ENCODE measurements around the gene GRIK5.

Gene GRIK5

GRCh38 chr19:42093926-42094325 lies 23.9 kb upstream of the GRIK5 start:
- DNase-seq (ENCODE audit: low read depth): no peak

DNA sequence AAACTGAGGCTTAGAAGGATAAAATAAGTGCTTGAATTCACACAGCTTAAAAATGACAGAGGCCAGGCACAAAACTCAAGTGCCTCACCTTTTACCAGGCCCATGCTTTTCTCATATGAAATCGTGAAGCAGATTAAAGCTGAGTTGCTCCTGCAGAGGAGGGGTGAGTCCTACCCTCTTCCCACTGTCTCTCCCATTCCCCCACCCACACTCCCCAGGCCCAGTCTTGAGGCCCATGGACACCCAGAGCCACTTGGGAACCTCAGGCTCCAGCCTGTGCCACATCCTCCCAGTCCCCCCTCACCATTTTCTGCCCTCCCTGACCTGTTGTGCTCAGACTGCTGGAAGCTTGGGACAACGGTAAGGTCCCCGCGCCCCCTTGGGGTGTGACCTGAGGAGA lies 23.5 kb upstream of the GRIK5 start:
- no peak for DNase-seq (ENCODE audit: low read depth)

DNA sequence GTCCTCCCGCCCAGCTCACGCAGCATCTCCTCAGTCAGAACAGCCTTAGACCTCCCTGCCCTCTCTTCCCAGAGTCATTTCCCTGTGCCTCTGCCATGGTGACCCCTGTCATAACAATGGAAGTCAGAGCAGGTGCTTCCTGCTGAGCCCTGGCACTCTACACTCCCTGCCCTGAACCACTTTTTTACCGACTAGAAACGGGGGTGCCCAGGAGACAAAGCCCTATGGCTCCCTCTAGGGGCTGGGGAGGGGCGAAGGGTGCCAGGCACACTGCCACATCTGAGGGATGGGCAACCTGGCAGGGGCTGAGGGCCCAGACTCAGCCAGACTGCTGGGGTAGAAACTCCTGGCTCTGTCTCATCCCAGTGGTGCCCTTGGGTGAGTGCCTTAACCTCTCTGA lies 22.3 kb upstream of the GRIK5 start:
- DNase-seq (ENCODE audit: low read depth): no peak

- no peak for DNase-seq (ENCODE audit: low read depth)
Measured at GRCh38 chr19:42091742-42092141, 21.7 kb upstream of the GRIK5 start.

DNA sequence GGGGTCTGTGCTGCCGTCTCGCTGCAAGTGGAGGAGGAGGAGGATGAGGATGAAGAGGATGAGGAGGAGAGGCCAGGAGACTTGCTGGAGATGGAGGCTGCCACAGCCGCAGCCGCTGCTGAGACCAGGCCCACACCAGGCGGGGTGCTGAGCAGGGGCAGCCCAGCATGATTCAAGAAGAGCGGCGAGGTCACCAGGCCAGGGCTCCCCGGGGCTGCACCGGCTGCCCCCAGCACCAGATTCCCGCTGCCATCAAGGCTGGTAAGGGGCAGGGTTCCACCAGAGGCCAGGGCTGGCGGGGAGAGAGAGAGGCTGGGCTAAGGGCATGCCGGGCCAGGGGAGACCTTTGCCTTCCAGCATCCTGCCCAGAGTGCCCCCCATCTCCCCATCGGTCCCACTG lies 21.3 kb upstream of the GRIK5 start:
- no peak for DNase-seq (ENCODE audit: low read depth)

- DNase-seq (ENCODE audit: low read depth): no peak
Measured at GRCh38 chr19:42090672-42091071, 20.7 kb upstream of the GRIK5 start.

- no peak for DNase-seq (ENCODE audit: low read depth)
Measured at GRCh38 chr19:42089772-42090171, 19.8 kb upstream of the GRIK5 start.

DNA sequence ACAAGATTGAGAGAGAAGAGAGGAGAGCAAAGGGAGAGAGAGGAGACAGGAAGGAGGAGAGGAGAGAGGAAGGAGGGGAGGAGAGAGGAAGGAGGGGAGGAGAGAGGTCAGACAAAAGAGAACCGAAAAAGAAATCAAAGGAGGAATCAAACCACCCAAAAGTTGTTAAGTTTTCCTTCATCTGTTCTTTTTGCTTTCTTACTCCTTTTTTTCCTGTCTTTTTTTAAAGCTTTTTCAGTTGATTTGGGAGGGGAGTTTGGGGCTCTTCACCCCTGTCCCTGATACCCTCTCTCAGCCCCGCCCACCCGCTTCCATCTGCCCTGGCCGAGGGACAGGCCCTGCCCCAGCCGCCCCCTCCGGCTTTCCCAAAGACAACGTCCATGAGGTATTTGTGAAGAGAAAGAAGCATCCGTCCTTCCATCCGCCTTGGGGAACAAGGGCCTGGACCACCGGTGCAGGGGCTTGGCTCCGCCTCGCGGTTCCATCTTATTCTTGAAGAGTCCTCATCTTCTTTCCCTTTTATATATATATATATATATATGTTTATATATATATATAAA lies 19.3 kb upstream of the GRIK5 start:
- DNase-seq (ENCODE audit: low read depth): no peak

GRCh38 chr19:42088471-42089190 lies 18.6 kb upstream of the GRIK5 start:
- DNase-seq (ENCODE audit: low read depth): no peak

GRCh38 chr19:42086770-42087550 lies 17.0 kb upstream of the GRIK5 start:
- DNase-seq (ENCODE audit: low read depth): no peak

- DNase-seq (ENCODE audit: low read depth): no peak
Measured at GRCh38 chr19:42086188-42086736, 16.3 kb upstream of the GRIK5 start.

DNA sequence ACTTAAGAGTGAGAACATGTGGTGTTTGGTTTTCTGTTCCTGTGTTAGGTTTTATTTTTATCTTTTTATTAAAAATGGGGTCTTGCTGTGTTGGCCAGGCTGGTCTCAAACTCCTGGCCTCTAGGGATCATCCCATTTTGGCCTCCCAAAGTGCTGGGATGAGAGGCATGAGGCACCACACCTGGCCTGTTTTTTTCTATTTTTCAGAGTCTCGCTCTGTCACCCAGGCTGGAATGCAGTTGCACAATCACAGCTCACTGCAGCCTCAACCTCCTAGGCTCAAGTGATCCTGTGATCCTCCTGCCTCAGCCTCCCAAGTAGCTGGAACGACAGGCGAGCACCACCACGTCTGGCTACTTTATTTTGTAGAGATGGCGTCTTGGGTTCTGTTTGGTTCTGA lies 13.5 kb upstream of the GRIK5 start:
- DNase-seq (ENCODE audit: low read depth): no peak

DNA sequence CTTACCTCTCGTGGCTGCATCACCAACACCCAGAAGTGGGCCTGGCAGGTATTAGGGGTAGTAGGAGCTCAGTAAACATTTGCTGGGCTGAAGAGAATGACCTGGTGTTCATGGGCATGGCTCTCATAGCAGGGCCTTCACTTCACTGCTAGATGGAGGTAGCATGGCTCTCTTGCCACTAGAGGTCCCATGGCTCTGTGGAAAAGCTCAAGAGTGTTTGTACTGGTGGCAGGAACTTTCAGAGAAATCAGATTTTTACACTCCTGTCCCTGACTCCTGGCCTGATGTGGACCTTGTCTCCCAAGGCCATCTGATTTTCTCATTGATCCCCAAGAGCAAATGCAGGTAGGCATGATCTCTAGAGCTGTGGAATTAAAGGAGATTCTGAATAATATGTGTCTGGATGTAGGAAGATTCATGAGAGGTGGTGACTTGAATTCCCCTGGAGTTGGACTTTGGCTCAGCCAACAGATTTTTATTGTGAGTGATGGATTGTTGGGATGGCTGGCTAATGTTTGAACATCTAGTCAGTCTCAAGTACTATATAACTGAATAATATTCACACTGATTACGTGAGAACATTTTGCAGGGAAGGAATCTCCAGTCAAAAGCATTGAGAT lies 11.7 kb upstream of the GRIK5 start:
- DNase-seq (ENCODE audit: low read depth): no peak

GRCh38 chr19:42080764-42081375 lies 10.9 kb upstream of the GRIK5 start:
- no peak for DNase-seq (ENCODE audit: low read depth)

DNA sequence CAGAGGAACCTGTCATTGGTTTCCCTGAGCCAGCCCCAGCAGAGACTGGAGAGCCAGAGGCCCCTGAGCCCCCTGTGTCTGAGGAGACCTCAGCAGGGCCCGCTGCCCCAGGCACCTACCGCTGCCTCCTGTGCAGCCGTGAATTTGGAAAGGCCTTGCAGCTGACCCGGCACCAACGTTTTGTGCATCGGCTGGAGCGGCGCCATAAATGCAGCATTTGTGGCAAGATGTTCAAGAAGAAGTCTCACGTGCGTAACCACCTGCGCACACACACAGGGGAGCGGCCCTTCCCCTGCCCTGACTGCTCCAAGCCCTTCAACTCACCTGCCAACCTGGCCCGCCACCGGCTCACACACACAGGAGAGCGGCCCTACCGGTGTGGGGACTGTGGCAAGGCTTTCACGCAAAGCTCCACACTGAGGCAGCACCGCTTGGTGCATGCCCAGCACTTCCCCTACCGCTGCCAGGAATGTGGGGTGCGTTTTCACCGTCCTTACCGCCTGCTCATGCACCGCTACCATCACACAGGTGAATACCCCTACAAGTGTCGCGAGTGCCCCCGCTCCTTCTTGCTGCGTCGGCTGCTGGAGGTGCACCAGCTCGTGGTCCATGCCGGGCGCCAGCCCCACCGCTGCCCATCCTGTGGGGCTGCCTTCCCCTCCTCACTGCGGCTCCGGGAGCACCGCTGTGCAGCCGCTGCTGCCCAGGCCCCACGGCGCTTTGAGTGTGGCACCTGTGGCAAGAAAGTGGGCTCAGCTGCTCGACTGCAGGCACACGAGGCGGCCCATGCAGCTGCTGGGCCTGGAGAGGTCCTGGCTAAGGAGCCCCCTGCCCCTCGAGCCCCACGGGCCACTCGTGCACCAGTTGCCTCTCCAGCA lies 10.1 kb upstream of the GRIK5 start:
- no peak for DNase-seq (ENCODE audit: low read depth)

DNA sequence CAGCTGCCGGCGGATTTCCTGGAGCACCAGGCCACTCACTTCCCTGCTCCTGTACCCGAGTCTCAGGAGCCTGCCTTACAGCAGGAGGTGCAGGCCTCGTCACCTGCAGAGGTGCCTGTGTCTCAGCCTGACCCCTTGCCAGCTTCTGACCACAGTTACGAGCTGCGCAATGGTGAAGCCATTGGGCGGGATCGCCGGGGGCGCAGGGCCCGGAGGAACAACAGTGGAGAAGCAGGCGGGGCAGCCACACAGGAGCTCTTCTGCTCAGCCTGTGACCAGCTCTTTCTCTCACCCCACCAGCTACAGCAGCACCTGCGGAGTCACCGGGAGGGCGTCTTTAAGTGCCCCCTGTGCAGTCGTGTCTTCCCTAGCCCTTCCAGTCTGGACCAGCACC lies 9.3 kb upstream of the GRIK5 start:
- no peak for DNase-seq (ENCODE audit: low read depth)

GRCh38 chr19:42078538-42079275 lies 8.7 kb upstream of the GRIK5 start:
- no peak for DNase-seq (ENCODE audit: low read depth)

GRCh38 chr19:42078058-42078457 lies 8.1 kb upstream of the GRIK5 start:
- DNase-seq (ENCODE audit: low read depth): no peak

- DNase-seq (ENCODE audit: low read depth): peak; percentile 12
Measured at GRCh38 chr19:42076380-42076944, 6.5 kb upstream of the GRIK5 start.
